ENCODE data around the gene IFI6.

- TF ChIP-seq POLR2A (IDR thresholded peaks at IDR 0.05) (no peak), CTCF (IDR thresholded peaks at IDR 0.05) (no peak)
Measured at GRCh38 chr1:27622828-27623227, 49.2 kb downstream of the IFI6 start.
